SU-DHL-6 (cell line): ENCODE measurements around the gene ABCB4.

Experiments used
- CTCF ChIP-seq: fragments of 200-600 bp; sonication (generic); IDR thresholded peaks from one replicate; pipeline ENCODE4 v1.5.1; 2017; ENCODE audit warnings: antibody characterized with exemption, mild to moderate bottlenecking, low read length, moderate library complexity; ENCODE audit not compliant: insufficient read depth, poor library complexity, severe bottlenecking
- EZH2phosphoT487 ChIP-seq: fragments of 200-600 bp; sonication (generic), shearing (Covaris generic); conservative IDR thresholded peaks from 2 replicates; pipeline ENCODE4 v1.6.1; 2018; ENCODE audit warnings: mild to moderate bottlenecking, antibody characterized with exemption, low read length, moderate library complexity, mixed read lengths

GRCh38 chr7:87507446-87507845 lies 32.0 kb upstream of the ABCB4 start:
- no peak for TF ChIP-seq CTCF
- no peak for TF ChIP-seq EZH2phosphoT487
